Measurements from ENCODE around the gene CCDC85B. TPM values are rescaled to one million over a fixed set of nuclear protein-coding genes. Genes with fewer than 3 reads are reported as not detected.

The CCDC85B gene
- total and polyA plus RNA-seq, 4 donors: 4.3 to 12.6 (median 6.9) TPM

DNA sequence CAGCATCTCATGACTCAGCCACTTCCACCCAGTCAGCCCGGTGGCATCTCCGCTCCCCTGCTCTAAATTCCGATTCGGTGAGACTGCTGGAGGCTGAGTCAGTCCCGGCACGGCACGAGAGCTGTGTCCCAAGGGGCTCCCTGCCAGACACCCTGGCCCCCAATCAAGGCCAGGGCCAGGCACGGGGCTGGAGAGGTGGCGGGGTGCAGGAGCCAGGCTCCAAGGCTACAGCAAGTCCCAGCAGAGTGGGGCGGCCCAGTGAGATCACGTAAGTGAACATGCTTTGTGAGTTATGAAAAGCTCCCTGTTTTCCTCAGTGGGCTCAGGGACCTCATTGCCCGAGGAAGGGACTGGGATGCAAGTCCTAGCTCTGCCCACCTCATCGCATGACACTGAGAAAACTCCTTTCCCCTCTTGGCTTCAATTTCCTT lies 25.4 kb downstream of the CCDC85B start:
- H3K4me1 ChIP-seq (ENCODE audit: control insufficient read depth in 4 of 4, insufficient read depth in 4 of 4, low read length in 3 of 4): peaks cover 7 to 35% (median 21%) of the 10 kb centered on the region in 4 donors
- DNase-seq (ENCODE audit: low spot score): no peak
- no peak overlapping the region for H3K9ac ChIP-seq (ENCODE audit: low read depth in 1 of 2, low read length in 2 of 2)
- peak overlapping the region; percentile 9 to 31 for H3K27ac ChIP-seq (ENCODE audit: low read depth in 1 of 2, low read length in 2 of 2)
- no peaks in the 10 kb centered on the region for H3K36me3 ChIP-seq (ENCODE audit: control insufficient read depth in 4 of 4, insufficient read depth in 3 of 4, low read depth in 1 of 4, low read length in 3 of 4)
- 69% methylated on average over 13 of the region's 13 CpGs for WGBS
- H3K4me3 ChIP-seq (ENCODE audit: low read depth in 1 of 3, low read length in 3 of 3): no peak overlapping the region
- no peaks in the 10 kb centered on the region for H3K27me3 ChIP-seq (ENCODE audit: control insufficient read depth in 4 of 4, insufficient read depth in 4 of 4, low read length in 3 of 4)
- no peaks in the 10 kb centered on the region for H3K9me3 ChIP-seq (ENCODE audit: control insufficient read depth in 4 of 4, low read length in 3 of 4)
- TF ChIP-seq NR2F2 (IDR thresholded peaks at IDR 0.05) (no peak), JUND (IDR thresholded peaks at IDR 0.05) (peak in 1 of 2 donors; percentile 39)

DNA sequence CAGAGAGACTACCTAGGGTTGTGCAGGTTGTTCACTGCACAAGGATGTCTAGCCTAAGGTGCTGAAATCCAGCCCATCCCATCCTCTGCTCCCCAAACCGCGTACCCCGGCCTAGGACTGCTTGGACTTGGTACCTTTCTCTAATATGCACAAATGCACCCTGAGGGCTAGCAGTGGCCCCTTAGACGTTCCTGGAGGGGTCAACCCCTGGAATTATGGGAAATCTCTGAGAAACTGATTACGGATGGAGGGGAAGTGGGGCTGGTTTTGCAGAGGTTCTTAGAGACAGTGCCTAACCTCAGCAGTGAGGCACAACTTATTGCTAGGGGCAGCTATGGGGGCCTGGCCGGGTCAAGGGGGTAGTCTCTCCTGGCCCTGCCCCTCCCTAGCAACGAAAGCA lies 25.9 kb downstream of the CCDC85B start:
- Histone ChIP-seq H3K27ac (ENCODE audit: low read depth in 1 of 2, low read length in 2 of 2) (peak overlapping the region; percentile 9 to 31), H3K4me1 (ENCODE audit: control insufficient read depth in 4 of 4, insufficient read depth in 4 of 4, low read length in 3 of 4) (peaks cover 7 to 34% (median 22%) of the 10 kb centered on the region in 4 donors), H3K27me3 (ENCODE audit: control insufficient read depth in 4 of 4, insufficient read depth in 4 of 4, low read length in 3 of 4) (no peaks in the 10 kb centered on the region), H3K9ac (ENCODE audit: low read depth in 1 of 2, low read length in 2 of 2) (no peak overlapping the region), H3K36me3 (ENCODE audit: control insufficient read depth in 4 of 4, insufficient read depth in 3 of 4, low read depth in 1 of 4, low read length in 3 of 4) (no peaks in the 10 kb centered on the region), H3K9me3 (ENCODE audit: control insufficient read depth in 4 of 4, low read length in 3 of 4) (no peaks in the 10 kb centered on the region), H3K4me3 (ENCODE audit: low read depth in 1 of 3, low read length in 3 of 3) (no peak overlapping the region)
- TF ChIP-seq EGR1 (IDR thresholded peaks at IDR 0.05; ENCODE audit: low read depth in 2 of 2): no peak
- TF ChIP-seq FOXA2 (IDR thresholded peaks at IDR 0.05): no peak
- TF ChIP-seq, protein P1, sequence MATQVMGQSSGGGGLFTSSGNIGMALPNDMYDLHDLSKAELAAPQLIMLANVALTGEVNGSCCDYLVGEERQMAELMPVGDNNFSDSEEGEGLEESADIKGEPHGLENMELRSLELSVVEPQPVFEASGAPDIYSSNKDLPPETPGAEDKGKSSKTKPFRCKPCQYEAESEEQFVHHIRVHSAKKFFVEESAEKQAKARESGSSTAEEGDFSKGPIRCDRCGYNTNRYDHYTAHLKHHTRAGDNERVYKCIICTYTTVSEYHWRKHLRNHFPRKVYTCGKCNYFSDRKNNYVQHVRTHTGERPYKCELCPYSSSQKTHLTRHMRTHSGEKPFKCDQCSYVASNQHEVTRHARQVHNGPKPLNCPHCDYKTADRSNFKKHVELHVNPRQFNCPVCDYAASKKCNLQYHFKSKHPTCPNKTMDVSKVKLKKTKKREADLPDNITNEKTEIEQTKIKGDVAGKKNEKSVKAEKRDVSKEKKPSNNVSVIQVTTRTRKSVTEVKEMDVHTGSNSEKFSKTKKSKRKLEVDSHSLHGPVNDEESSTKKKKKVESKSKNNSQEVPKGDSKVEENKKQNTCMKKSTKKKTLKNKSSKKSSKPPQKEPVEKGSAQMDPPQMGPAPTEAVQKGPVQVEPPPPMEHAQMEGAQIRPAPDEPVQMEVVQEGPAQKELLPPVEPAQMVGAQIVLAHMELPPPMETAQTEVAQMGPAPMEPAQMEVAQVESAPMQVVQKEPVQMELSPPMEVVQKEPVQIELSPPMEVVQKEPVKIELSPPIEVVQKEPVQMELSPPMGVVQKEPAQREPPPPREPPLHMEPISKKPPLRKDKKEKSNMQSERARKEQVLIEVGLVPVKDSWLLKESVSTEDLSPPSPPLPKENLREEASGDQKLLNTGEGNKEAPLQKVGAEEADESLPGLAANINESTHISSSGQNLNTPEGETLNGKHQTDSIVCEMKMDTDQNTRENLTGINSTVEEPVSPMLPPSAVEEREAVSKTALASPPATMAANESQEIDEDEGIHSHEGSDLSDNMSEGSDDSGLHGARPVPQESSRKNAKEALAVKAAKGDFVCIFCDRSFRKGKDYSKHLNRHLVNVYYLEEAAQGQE (IDR thresholded peaks at IDR 0.05): no peak
- TF ChIP-seq NR2F2 (IDR thresholded peaks at IDR 0.05): no peak
- TF ChIP-seq RXRA (IDR thresholded peaks at IDR 0.05): no peak
- 83% methylated on average over 7 of the region's 7 CpGs for WGBS
- DNase-seq (ENCODE audit: low spot score): no peak

DNA sequence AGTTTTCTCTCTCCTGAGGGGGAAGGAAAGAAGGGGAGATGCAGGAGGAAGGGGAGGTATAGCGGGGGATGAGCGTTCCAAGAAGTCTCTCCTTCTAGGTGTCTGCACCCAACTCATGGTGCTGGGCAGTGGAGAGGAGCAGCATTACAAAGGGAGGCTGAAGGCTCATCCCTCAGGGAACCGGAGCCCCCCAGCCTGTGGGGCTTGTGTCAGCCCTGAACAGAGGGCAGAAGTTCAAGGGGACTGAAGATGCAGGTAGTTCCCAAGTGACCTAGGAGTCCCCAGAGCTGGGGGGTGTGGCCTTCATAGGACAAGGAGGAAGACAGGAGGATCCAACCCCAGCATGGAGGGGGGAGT lies 26.6 kb downstream of the CCDC85B start:
- TF ChIP-seq SP1 (IDR thresholded peaks at IDR 0.05) (no peak), FOXA1 (IDR thresholded peaks at IDR 0.05) (no peak)
- H3K4me1 ChIP-seq (ENCODE audit: control insufficient read depth in 4 of 4, insufficient read depth in 4 of 4, low read length in 3 of 4): peaks cover 7 to 31% (median 21%) of the 10 kb centered on the region in 4 donors
- H3K27ac ChIP-seq (ENCODE audit: low read depth in 1 of 2, low read length in 2 of 2): no peak overlapping the region
- WGBS: 95% methylated on average over 3 of the region's 3 CpGs
- H3K36me3 ChIP-seq (ENCODE audit: control insufficient read depth in 4 of 4, insufficient read depth in 3 of 4, low read depth in 1 of 4, low read length in 3 of 4): peaks cover 0 to 2% (median 0%) of the 10 kb centered on the region in 4 donors
- DNase-seq (ENCODE audit: low spot score): no peak
- no peaks in the 10 kb centered on the region for H3K27me3 ChIP-seq (ENCODE audit: control insufficient read depth in 4 of 4, insufficient read depth in 4 of 4, low read length in 3 of 4)
- H3K9me3 ChIP-seq (ENCODE audit: control insufficient read depth in 4 of 4, low read length in 3 of 4): no peaks in the 10 kb centered on the region
- H3K9ac ChIP-seq (ENCODE audit: low read depth in 1 of 2, low read length in 2 of 2): no peak overlapping the region
- no peak overlapping the region for H3K4me3 ChIP-seq (ENCODE audit: low read depth in 1 of 3, low read length in 3 of 3)

DNA sequence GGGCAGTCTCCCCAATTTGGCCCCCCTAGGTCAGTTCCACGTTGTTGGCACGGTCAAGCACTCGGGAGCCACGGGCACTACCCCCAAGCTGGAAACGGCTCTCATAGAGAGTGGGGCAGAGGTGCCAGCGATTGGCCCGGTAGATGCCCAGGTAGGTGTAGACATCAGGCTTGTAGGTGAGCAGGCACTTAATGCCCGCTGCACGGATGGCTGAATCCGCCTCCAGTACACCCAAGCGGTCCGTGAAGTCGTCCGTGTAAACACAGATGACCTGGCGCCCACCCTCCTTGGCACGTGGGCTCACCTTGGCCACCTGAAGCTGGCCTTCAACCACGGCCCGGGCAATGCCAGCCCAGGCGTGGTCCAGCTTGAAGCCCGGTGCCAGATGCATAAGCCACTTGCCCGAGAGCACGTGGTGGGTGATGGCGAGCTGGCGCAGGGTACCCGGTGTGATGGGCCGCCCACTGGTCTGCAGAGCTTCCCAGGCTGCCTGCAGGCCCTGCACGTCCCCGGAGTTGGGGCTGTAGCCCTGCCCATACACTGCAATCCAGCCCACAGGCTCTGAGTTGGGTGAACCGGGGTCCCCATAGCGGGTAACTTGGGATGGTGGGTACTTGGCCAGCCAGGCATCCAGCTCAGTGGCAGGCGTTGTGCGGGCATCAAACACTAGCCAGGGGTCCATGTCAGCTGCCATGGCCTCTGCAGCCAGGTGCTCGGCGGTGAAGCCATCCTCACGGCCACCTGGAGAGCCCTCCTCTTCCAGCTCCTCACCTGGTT lies 27.1 kb downstream of the CCDC85B start:
- H3K27me3 ChIP-seq (ENCODE audit: control insufficient read depth in 4 of 4, insufficient read depth in 4 of 4, low read length in 3 of 4): no peaks in the 10 kb centered on the region
- no peaks in the 10 kb centered on the region for H3K9me3 ChIP-seq (ENCODE audit: control insufficient read depth in 4 of 4, low read length in 3 of 4)
- WGBS: 90% methylated on average over 35 of the region's 35 CpGs
- H3K4me3 ChIP-seq (ENCODE audit: low read depth in 1 of 3, low read length in 3 of 3): peak overlapping the region; percentile 77 to 93 (median 85)
- peaks cover 7 to 31% (median 21%) of the 10 kb centered on the region in 4 donors for H3K4me1 ChIP-seq (ENCODE audit: control insufficient read depth in 4 of 4, insufficient read depth in 4 of 4, low read length in 3 of 4)
- H3K36me3 ChIP-seq (ENCODE audit: control insufficient read depth in 4 of 4, insufficient read depth in 3 of 4, low read depth in 1 of 4, low read length in 3 of 4): peaks cover 0 to 4% (median 1%) of the 10 kb centered on the region in 4 donors
- no peak for DNase-seq (ENCODE audit: low spot score)
- no peak overlapping the region for H3K27ac ChIP-seq (ENCODE audit: low read depth in 1 of 2, low read length in 2 of 2)
- H3K9ac ChIP-seq (ENCODE audit: low read depth in 1 of 2, low read length in 2 of 2): peak overlapping the region in 1 of 2 donors; percentile 93
- TF ChIP-seq FOXA1 (IDR thresholded peaks at IDR 0.05) (no peak), YY1 (IDR thresholded peaks at IDR 0.05) (no peak), SP1 (IDR thresholded peaks at IDR 0.05) (no peak), FOXA2 (IDR thresholded peaks at IDR 0.05) (no peak), NR2F2 (IDR thresholded peaks at IDR 0.05) (no peak)
- TF ChIP-seq, protein P2, sequence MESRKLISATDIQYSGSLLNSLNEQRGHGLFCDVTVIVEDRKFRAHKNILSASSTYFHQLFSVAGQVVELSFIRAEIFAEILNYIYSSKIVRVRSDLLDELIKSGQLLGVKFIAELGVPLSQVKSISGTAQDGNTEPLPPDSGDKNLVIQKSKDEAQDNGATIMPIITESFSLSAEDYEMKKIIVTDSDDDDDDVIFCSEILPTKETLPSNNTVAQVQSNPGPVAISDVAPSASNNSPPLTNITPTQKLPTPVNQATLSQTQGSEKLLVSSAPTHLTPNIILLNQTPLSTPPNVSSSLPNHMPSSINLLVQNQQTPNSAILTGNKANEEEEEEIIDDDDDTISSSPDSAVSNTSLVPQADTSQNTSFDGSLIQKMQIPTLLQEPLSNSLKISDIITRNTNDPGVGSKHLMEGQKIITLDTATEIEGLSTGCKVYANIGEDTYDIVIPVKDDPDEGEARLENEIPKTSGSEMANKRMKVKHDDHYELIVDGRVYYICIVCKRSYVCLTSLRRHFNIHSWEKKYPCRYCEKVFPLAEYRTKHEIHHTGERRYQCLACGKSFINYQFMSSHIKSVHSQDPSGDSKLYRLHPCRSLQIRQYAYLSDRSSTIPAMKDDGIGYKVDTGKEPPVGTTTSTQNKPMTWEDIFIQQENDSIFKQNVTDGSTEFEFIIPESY (IDR thresholded peaks at IDR 0.05): no peak
- TF ChIP-seq, protein P3, sequence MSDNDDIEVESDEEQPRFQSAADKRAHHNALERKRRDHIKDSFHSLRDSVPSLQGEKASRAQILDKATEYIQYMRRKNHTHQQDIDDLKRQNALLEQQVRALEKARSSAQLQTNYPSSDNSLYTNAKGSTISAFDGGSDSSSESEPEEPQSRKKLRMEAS (IDR thresholded peaks at IDR 0.05): no peak
- TF ChIP-seq, protein P1 (IDR thresholded peaks at IDR 0.05): no peak
